ENCODE results near the gene KIFC3. TPM values are rescaled to one million over a fixed set of nuclear protein-coding genes. Genes with fewer than 3 reads are reported as not detected.

The KIFC3 gene
- total and polyA plus RNA-seq, 2 of the 8 experiments (the other 6 are each of a cell fraction or from before 2014, with no cell fraction given) = 2.1 to 7.1 TPM

GRCh38 chr16:57787519-57787905 is 14.8 kb downstream of the KIFC3 start:
- Histone ChIP-seq H3K79me1 (ENCODE audit: low read depth, low read length) (no peaks in the 10 kb centered on the region), H2BK15ac (ENCODE audit: low read length) (no peak overlapping the region), H2BK12ac (ENCODE audit: low read depth, low read length) (no peak overlapping the region), H4K5ac (ENCODE audit: insufficient read length, low read depth, low read length) (no peak overlapping the region), H3K9me3 (ENCODE audit: insufficient read depth in 2 of 2, low read depth in 1 of 2, low read length in 1 of 2) (no peaks in the 10 kb centered on the region), H2AK5ac (ENCODE audit: low read depth, low read length) (no peak overlapping the region; the same call in 1 of the 2 replicates), H3K27me3 (replicated peaks in 1 of 4; ENCODE audit: control insufficient read depth in 3 of 4, extremely low read depth in 1 of 4, insufficient read depth in 3 of 4, low read length in 3 of 4) (no peaks in the 10 kb centered on the region), H4K8ac (ENCODE audit: extremely low read depth, insufficient read depth, low read length) (no peak overlapping the region), H3K4ac (replicated peaks; ENCODE audit: insufficient read length, low read depth, low read length) (no peak overlapping the region), H3K79me2 (ENCODE audit: control insufficient read depth in 1 of 2, insufficient read depth in 2 of 2, low read length in 2 of 2) (no peaks in the 10 kb centered on the region), H3K4me2 (ENCODE audit: insufficient read depth in 1 of 2, low read depth in 2 of 2, low read length in 2 of 2) (no peak overlapping the region), H3K14ac (ENCODE audit: insufficient read length) (no peak overlapping the region), H4K20me1 (replicated peaks in 1 of 2; ENCODE audit: control insufficient read depth in 1 of 2, insufficient read depth in 2 of 2, low read length in 2 of 2) (no peaks in the 10 kb centered on the region), H2BK5ac (ENCODE audit: low read depth, low read length) (no peak overlapping the region), H2BK120ac (replicated peaks; ENCODE audit: low read depth, low read length) (no peak overlapping the region), H3K4me1 (replicated peaks in 1 of 4; ENCODE audit: control insufficient read depth in 3 of 4, insufficient read depth in 4 of 4, low read length in 3 of 4) (peaks cover 0 to 4% (median 0%) of the 10 kb centered on the region in 4 experiments; a peak in 1 of 7 replicates), H2BK20ac (ENCODE audit: low read length) (no peak overlapping the region), H3K4me3 (ENCODE audit: extremely low read depth in 1 of 4, insufficient read depth in 2 of 4, low read depth in 3 of 4, low read length in 4 of 4) (no peak overlapping the region), H3K36me3 (ENCODE audit: control insufficient read depth in 2 of 4, insufficient read depth in 4 of 4, low read length in 3 of 4) (no peaks in the 10 kb centered on the region), H2AFZ (ENCODE audit: low read length) (no peak overlapping the region), H3K27ac (ENCODE audit: low read depth, low read length) (no peak overlapping the region), H3K23me2 (ENCODE audit: low read depth, low read length) (no peaks in the 10 kb centered on the region), H4K91ac (replicated peaks; ENCODE audit: insufficient read length, low read length) (no peak overlapping the region), H3K56ac (replicated peaks; ENCODE audit: insufficient read length, low read depth, low read length) (no peak overlapping the region), H3K18ac (ENCODE audit: extremely low read depth, low read length) (no peak overlapping the region; the same call in 1 of the 2 replicates), H3K9ac (replicated peaks in 1 of 4; ENCODE audit: extremely low read depth in 1 of 4, low read depth in 3 of 4, low read length in 3 of 4) (no peak overlapping the region), H3K23ac (ENCODE audit: insufficient read length) (no peak overlapping the region)
- no peak for FAIRE-seq
- TF ChIP-seq NANOG (IDR thresholded peaks at IDR 0.05; ENCODE audit: insufficient read depth, low read depth, low read length, poor library complexity, severe bottlenecking) (no peak), TEAD4 (IDR thresholded peaks at IDR 0.05; ENCODE audit: low read depth, low read length) (no peak), GTF2F1 (IDR thresholded peaks at IDR 0.05; ENCODE audit: borderline replicate concordance, low read depth, low read length) (no peak), SP1 (IDR thresholded peaks at IDR 0.05; ENCODE audit: low read depth, low read length) (no peak), KDM5A (IDR thresholded peaks at IDR 0.05; ENCODE audit: low read length) (no peak), JUN (IDR thresholded peaks at IDR 0.05; ENCODE audit: low read depth, low read length) (no peak)
- CTCF ChIA-PET (ENCODE audit: partially characterized antibody) = interaction anchor here (0.5 to 22.4 kb wide), 7 partner anchors 10 to 212 kb away, joined by 3 to 279 read pairs (median 4); partner anchors contain the start of gene KIFC3
- 67% methylated on average over 4 of the region's 8 CpGs; no CpG with 5 or more reads in 1 of the 2 experiments for whole genome bisulfite sequencing, 2 experiments (ENCODE audit: extremely low coverage in 1 of 2, insufficient coverage in 1 of 2, insufficient read length in 1 of 2, insufficient replicate concordance in 2 of 2, low coverage in 1 of 2, low lambda C conversion rate in 2 of 2, missing lambda C conversion rate in 1 of 2)
- POLR2A ChIA-PET (ENCODE audit: partially characterized antibody) = interaction anchor here (1.1 to 1.4 kb wide), 2 partner anchors 11 to 14 kb away, joined by 3 read pairs; no protein-coding TSS in a partner anchor
- no peak for DNase-seq (ENCODE audit: low read depth in 1 of 2, low spot score in 2 of 2)
